Head of caudate nucleus (tissue), 42 donors: Measurements from ENCODE around the gene SMIM44.
"Not testable (repeated sequence)": the region's sequence is repeated elsewhere in the genome, so short reads cannot be mapped to it uniquely, and the experiment has no call there.

Experiments used
- DNase-seq, 42 donors: peaks; one replicate each; pipeline versions ENCODE4 v3.0.0 to v3.0.0-alpha.2; 2020 to 2021; ENCODE audit warnings: mixed read lengths in 7 of 42
- intact Hi-C: fragments of 100-400 bp; cut with DNase I; formaldehyde crosslinking; loops from one replicate; pipeline ENCODE4 v1.15.0; 2022

The SMIM44 gene

GRCh38 chr19:3453840-3454239, 29.4 kb downstream of the SMIM44 start:
- no peak for DNase-seq
- intact Hi-C loops = no loop called here

DNA sequence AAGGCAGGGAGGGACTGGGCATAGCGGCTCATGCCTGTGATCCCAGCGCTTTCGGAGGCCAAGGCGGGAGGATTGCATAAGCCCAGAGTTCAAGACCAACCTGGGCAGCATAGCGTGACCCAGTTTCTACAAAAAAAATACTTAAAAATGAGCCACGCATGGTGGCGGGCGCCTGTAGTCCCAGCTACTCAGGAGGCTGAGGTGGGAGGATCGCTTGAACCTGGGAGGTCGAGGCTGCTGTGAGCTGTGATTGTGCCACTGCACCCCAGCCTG, 30.4 kb downstream of the SMIM44 start:
- DNase-seq, intact Hi-C loops: not testable (repeated sequence)

DNA sequence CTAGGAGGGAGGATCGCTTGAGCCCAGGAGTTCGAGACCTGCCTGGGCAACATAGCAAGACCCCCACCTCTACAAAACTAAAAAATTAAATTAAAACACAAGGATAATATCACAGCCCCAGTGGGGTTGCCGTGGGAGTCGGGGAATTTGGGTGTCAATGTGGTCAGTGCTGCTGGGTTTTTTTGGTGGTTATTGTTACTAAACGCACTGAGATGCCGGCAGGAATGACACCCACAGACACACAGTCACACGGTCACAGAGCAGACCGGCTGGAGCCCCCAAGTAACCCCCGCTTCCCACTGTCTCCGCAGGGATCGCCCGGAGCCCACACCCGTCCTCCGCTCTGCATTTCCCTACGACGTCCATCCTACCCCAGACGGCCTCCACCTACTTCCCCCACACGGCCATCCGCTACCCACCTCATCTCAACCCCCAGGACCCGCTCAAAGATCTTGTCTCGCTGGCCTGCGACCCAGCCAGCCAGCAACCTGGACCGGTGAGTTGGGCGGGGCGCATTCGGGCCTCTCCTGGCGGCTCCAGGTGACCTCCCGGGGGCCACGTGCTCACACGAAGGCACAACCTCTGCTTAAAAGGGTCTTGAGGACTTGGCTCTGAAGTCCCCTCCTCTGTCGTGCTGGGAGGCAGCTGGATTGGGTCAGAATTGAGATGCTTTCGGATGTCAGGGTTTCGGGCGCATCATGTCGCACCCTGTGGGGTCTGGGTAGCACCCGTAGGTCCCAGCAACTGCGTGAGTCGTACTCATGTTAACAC, 30.9 kb downstream of the SMIM44 start:
- intact Hi-C loops = no loop called here
- DNase-seq = no peak

DNA sequence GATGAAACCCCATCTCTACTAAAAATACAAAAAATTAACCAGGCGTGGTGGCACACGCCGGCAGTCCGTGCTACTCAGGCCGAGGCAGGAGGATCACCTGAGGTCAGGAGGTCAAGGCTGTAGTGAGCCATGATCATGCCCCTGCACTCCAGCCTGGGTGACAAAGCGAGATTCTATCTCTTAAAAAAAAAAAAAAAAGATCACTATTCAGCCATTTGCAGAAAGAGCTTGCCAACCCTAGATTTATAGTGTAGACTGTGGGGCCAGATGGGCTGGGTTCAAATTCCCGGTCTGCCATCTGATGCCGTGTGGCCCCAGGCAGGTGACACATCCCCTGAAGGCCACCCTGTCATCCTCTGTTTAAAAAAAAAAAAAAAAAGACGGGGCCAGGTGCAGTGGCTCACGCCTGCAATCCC, 31.8 kb downstream of the SMIM44 start:
- no peak for DNase-seq
- intact Hi-C loops = no loop called here

DNA sequence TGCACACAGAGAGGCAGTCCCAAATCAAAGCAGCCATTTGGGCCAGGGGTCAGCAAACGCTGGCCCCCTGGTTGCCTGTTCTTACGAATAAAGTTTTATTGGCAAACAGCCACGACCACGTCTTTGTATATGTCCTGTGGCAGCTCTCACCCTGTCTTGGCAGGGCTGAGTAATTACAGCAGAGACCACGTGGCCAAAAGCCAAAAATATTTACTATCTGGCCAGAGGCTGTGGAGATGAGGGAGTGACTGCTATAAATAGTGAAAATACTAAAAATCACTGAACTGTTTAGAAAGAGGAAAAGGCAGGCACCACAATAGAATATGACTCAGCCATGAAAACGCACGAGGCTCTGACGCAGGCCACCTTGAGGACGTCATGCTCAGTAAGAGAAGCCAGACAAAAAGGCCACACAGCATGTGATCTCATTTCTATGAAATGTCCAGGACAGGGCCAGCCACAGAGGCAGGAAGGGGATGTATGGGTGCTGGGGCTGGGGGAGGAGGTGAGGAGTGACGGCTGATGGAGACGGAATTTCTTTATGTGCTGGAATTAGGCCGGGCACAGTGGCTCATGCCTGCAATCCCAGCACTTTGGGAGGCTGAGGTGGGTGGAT, 32.3 kb downstream of the SMIM44 start:
- intact Hi-C loops = no loop called here
- peak in 1 of 42 donors; percentile 43 for DNase-seq

- intact Hi-C loops = no loop called here
- DNase-seq = no peak
Observed at GRCh38 chr19:3448616-3449334, 34.5 kb downstream of the SMIM44 start.

DNA sequence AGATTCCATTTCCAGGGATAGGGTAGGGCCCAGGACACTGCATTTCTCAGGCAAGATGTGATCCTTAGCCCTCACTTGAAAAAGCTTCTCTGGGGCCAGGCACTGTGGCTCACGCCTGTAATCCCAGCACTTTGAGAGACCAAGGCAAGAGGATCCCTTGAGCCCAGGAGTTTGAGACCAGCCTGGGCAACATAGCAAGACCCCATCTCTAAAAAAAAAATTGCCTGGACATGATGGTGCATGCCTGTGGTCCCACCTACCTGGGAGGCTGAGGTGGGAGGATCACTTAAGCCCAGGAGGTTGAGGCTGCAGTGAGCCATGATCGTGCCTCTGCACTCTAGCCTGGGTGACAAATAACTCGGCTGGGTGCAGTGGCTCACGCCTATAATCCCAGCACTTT, 36.6 kb downstream of the SMIM44 start:
- intact Hi-C loops, DNase-seq: not testable (repeated sequence)

GRCh38 chr19:3444695-3445234, 38.5 kb downstream of the SMIM44 start:
- no peak for DNase-seq
- intact Hi-C loops = no loop called here

- DNase-seq = peak in 8 of 42 donors; percentile 18 to 58 (median 28)
- intact Hi-C loops = no loop called here
Observed at GRCh38 chr19:3443840-3444694, 39.2 kb downstream of the SMIM44 start.

- DNase-seq = no peak
- intact Hi-C loops = no loop called here
Observed at GRCh38 chr19:3442487-3443071, 40.7 kb downstream of the SMIM44 start.

DNA sequence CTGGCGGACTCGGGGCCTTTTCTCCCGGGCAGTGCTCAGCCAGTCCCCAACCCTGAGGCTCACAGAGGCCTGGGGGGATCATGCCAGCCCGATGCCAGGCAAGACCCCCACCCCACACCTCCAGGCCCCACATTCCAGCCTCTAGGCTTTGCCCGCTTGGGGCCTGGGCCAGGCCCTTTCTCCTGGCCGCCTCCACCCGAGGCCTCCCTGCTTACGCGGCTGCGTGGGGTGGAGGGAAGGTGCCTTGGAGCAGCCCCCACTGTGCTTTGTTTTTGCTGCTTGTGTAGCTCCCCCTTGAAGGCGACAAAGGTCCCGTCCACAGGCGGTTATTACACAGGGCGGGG, 41.3 kb downstream of the SMIM44 start:
- DNase-seq = no peak
- intact Hi-C loops = no loop called here

- intact Hi-C loops = no loop called here
Observed at GRCh38 chr19:3441089-3441985, 41.9 kb downstream of the SMIM44 start.

DNA sequence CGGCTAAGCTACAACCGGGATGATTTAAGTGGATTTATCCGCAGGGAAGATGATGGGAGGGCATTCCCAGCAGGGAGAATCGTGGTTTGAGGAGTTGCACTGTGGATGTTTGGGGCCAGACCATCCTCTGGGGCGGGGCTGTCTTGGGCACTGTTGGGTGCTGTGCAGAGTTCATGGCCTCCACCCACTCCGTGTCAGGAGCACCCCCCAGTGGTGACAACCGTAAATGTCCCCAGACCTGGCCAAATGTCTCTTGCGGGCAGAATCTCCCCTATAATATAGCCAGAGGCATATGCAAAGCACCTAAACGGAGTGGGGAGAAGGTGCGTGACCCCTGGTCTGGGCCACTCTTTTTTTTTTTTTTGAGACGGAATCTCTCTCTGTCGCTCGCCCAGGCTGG, 43.2 kb downstream of the SMIM44 start:
- DNase-seq = peak in 31 of 42 donors; percentile 14 to 78 (median 50)
- intact Hi-C loops = no loop called here

More at GRCh38 chr19:3441089-3441985, 41.9 kb downstream of the SMIM44 start:
- no peak for DNase-seq

- peak; percentile 83 to 98 (median 96) for DNase-seq
- intact Hi-C loops = no loop called here
Observed at GRCh38 chr19:3434630-3435553, 48.3 kb downstream of the SMIM44 start.

DNA sequence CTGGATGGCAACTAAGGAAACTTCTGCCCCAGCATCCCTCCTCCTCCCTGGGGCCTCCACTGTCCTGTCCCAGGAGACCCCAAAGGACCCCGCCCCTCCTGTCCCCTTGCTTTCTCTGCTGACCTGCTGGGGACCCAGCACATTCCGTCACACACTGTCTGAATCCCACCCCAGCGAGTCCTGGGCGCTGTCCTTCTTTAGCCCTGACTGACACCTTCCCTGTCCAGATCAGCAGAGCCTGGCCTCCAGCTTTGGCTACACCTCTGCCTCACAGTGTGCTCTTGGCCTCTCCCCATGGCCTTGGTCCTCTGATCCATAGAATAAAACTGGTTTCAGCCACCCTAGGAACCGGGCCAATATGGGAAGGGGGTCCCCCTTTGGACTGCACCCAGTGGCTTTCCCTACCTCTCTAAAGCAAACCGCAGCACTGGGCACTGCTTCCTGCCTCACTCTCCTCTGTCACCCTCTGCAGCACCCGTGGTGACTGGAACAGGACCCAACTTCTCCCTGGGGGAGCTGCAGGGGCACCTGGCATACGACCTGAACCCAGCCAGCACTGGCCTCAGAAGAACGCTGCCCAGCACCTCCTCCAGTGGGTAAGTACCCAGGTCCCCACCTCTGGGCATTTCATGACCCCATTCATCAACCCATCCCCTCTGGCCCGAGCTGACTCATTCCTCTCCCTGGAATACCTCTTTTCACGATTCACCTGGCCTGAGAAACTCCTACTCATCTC, 49.3 kb downstream of the SMIM44 start:
- intact Hi-C loops = no loop called here
- DNase-seq = no peak

DNA sequence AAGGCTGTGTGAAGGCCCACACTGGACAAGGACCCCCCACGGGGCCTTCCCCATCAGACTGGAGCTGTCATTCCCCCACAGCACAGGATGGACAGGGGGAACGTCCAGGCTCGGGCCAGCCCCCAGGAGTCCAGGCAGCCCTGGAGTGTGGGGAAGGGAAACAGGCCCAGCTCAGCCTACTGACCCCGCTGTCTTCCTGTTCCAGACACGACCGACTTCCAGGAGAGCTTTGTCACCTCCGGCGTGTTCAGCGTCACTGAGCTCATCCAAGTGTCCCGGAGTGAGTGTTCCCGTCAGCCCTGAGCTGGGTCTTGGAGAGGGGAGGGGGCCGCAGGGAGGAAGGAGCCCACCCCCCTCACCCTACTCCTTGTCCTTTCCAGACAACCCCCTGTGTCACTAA, 49.9 kb downstream of the SMIM44 start:
- intact Hi-C loops = no loop called here
- DNase-seq = no peak
